HepG2 (cell line): ENCODE data around the gene C2. TPM values are rescaled to one million over a fixed set of nuclear protein-coding genes. Genes with fewer than 3 reads are reported as not detected.

Experiments used
- ATAC-seq: fragments of 200-7000 bp; cut with Tn5 transposase; 3 replicates; pipeline ENCODE4 v1.9.1; 2020; ENCODE audit warnings: mild to moderate bottlenecking, moderate library complexity
- BruUV-seq: library from RNA; stranded (reverse); fragments of 400-500 nt; replicated peaks from 2 replicates; lab custom pipeline; 2021; lab: Mats Ljungman, UMichigan
- CTCF ChIA-PET: fragments of 300-600 bp; formaldehyde crosslinking; extraction: SDS; loops from one replicate; lab custom pipeline; 2021; ENCODE audit warnings: low total read pairs, inconsistent platforms, low intra/inter-chr PET ratio; lab: Yijun Ruan, JAX
- POLR2A ChIA-PET: fragments of 350-600 bp; sonication (Branson Sonifier 250); formaldehyde crosslinking; loops from one replicate; lab custom pipeline; 2020; ENCODE audit warnings: antibody characterized with exemption, inconsistent platforms; lab: Yijun Ruan, JAX
- DNase-seq: peaks from one replicate; pipeline ENCODE4 v3.0.0-alpha.2; 2015; ENCODE audit warnings: low spot score
- FAIRE-seq: peaks from 3 replicates; lab custom pipeline; 2011; peaks lifted over from hg19 to GRCh38; lab: Jason Lieb, UNC
- H2AFZ ChIP-seq: one replicate; pipeline ENCODE4 v1.6.1; 2011; ENCODE audit warnings: low read length, inconsistent platforms
- H3K27ac ChIP-seq: fragments of 300-600 bp; 3 replicates; pipeline ENCODE4 v1.8.0; 2011; ENCODE audit warnings: mixed run types, mild to moderate bottlenecking, mixed read lengths, low read length, inconsistent platforms; ENCODE audit not compliant: insufficient read depth; ENCODE audit errors: extremely low read length
- H3K27me3 ChIP-seq, 2 experiments: fragments of 200-600 bp in 1 of 2; 2 replicates in 1 of 2; 3 replicates in 1 of 2; pipeline versions ENCODE4 v1.6.0 to v1.8.0; 2011; ENCODE audit warnings: low read length in 2 of 2, mild to moderate bottlenecking in 2 of 2, moderate library complexity in 2 of 2, inconsistent platforms in 1 of 2; ENCODE audit not compliant: insufficient read depth in 2 of 2, control insufficient read depth in 1 of 2
- H3K36me3 ChIP-seq, 2 experiments: fragments of 200-600 bp in 1 of 2; replicated peaks in 1 of 2; 2 replicates in 1 of 2; 3 replicates in 1 of 2; pipeline versions ENCODE4 v1.5.1 to v1.8.0; 2011; ENCODE audit warnings: low read length in 2 of 2, inconsistent platforms in 1 of 2; ENCODE audit not compliant: insufficient read depth in 2 of 2, control insufficient read depth in 1 of 2
- H3K4me1 ChIP-seq: 2 replicates; pipeline ENCODE4 v1.5.1; 2012; ENCODE audit warnings: low read length, inconsistent platforms; ENCODE audit not compliant: insufficient read depth
- H3K4me2 ChIP-seq: 2 replicates; pipeline ENCODE4 v1.6.0; 2011; ENCODE audit warnings: low read depth, low read length, inconsistent platforms
- H3K4me3 ChIP-seq, 3 experiments: fragments of 200-600 bp in 1 of 3; sonication (generic), shearing (Covaris generic) in 1 of 3; replicated peaks in 1 of 3; 2 replicates each; pipeline ENCODE4 v1.5.1; 2011 to 2016; ENCODE audit warnings: low read length in 3 of 3, inconsistent platforms in 2 of 3, low read depth in 2 of 3, mild to moderate bottlenecking in 2 of 3, control low read depth in 1 of 3, mixed read lengths in 1 of 3; ENCODE audit not compliant: insufficient read depth in 1 of 3
- H3K79me2 ChIP-seq: one replicate; pipeline ENCODE4 v1.6.1; 2011; ENCODE audit warnings: low read length, inconsistent platforms; ENCODE audit not compliant: insufficient read depth
- H3K9ac ChIP-seq: 2 replicates; pipeline ENCODE4 v1.6.0; 2011; ENCODE audit warnings: mild to moderate bottlenecking, low read depth, low read length, inconsistent platforms; ENCODE audit not compliant: insufficient read depth
- H3K9me3 ChIP-seq: 2 replicates; pipeline ENCODE4 v1.5.1; 2012; ENCODE audit warnings: mild to moderate bottlenecking, low read length
- H4K20me1 ChIP-seq: 2 replicates; pipeline ENCODE4 v1.6.0; 2011; ENCODE audit warnings: inconsistent platforms, mild to moderate bottlenecking, low read length, moderate library complexity; ENCODE audit not compliant: insufficient read depth
- AGO2 ChIP-seq: fragments of 200-400 bp; formaldehyde crosslinking; optimal IDR thresholded peaks from 2 replicates; pipeline ENCODE3; 2017; ENCODE audit warnings: mild to moderate bottlenecking, low read depth, low read length, moderate library complexity
- AHR ChIP-seq: IDR thresholded peaks from 2 replicates; pipeline ENCODE4 v1.6.1; 2018; ENCODE audit warnings: missing genetic modification reagents, missing compliant biosample characterization
- CC2D1A ChIP-seq: sonication (generic); formaldehyde crosslinking; IDR thresholded peaks from 2 replicates; pipeline ENCODE4 v1.8.1; 2023; ENCODE audit warnings: mild to moderate bottlenecking, missing genetic modification reagents
- DNMT1 ChIP-seq: sonication (generic); formaldehyde crosslinking; IDR thresholded peaks from 2 replicates; pipeline ENCODE4 v1.5.1; 2020; ENCODE audit warnings: mild to moderate bottlenecking, missing genetic modification reagents
- EEA1 ChIP-seq: sonication (generic); formaldehyde crosslinking; IDR thresholded peaks from 2 replicates; pipeline ENCODE4 v1.5.1; 2020; ENCODE audit warnings: mild to moderate bottlenecking, missing genetic modification reagents, borderline replicate concordance
- MEIS2 ChIP-seq: sonication (generic); formaldehyde crosslinking; IDR thresholded peaks from 2 replicates; pipeline ENCODE4 v1.9.0; 2021; ENCODE audit warnings: mild to moderate bottlenecking, missing genetic modification reagents
- MYC ChIP-seq: sonication (generic); formaldehyde crosslinking; IDR thresholded peaks from 2 replicates; pipeline ENCODE4 v1.9.0; 2021; ENCODE audit warnings: missing genetic modification reagents, borderline replicate concordance
- NR2F2 ChIP-seq: IDR thresholded peaks from 2 replicates; pipeline ENCODE4 v1.6.1; 2012; ENCODE audit warnings: low read depth, inconsistent platforms, borderline replicate concordance
- RBFOX2 ChIP-seq: fragments of 200-400 bp; formaldehyde crosslinking; IDR thresholded peaks from 2 replicates; pipeline ENCODE4 v1.6.1; 2017; ENCODE audit warnings: low read depth, mild to moderate bottlenecking, low read length
- SAP130 ChIP-seq: IDR thresholded peaks from 2 replicates; pipeline ENCODE4 v1.6.1; 2016; ENCODE audit warnings: low read depth
- TEAD2 ChIP-seq: sonication (generic); formaldehyde crosslinking; IDR thresholded peaks from 2 replicates; pipeline ENCODE4 v1.9.0; 2021; ENCODE audit warnings: missing genetic modification reagents
- U2AF2 ChIP-seq: fragments of 200-400 bp; formaldehyde crosslinking; IDR thresholded peaks from 2 replicates; pipeline ENCODE4 v1.6.1; 2017; ENCODE audit warnings: low read depth, mild to moderate bottlenecking, low read length
- ZFX ChIP-seq: sonication (generic); formaldehyde crosslinking; IDR thresholded peaks from 2 replicates; pipeline ENCODE4 v1.4.0; 2020; ENCODE audit warnings: mild to moderate bottlenecking, low read depth, missing genetic modification reagents, moderate library complexity
- ZNF768 ChIP-seq: sonication (generic); formaldehyde crosslinking; IDR thresholded peaks from 2 replicates; pipeline ENCODE4 v1.4.0; 2020; ENCODE audit warnings: missing genetic modification reagents
- WGBS: methylation state at CpG from one replicate; pipeline ENCODE4 v1.1.6; 2017; ENCODE audit warnings: low lambda C conversion rate; 5-methylcytosine and 5-hydroxymethylcytosine counted together
- in situ Hi-C: cut with HindIII; loops from 2 replicates; pipeline ENCODE4 v1.10.0; 2017; ENCODE audit warnings: low pct_unique_long_range_greater_than_20kb; ENCODE audit not compliant: extremely low pct_ligation_motif_present
- intact Hi-C: fragments of 100-400 bp; cut with micrococcal nuclease; formaldehyde crosslinking; loops from one replicate; pipeline ENCODE4 v1.10.0; 2022; ENCODE audit not compliant: unreplicated experiment
- polyA plus RNA-seq, 8 experiments: library from polyadenylated mRNA; depleted of rRNA in 3 of 8; stranded (reverse) in 7 of 8; unstranded in 1 of 8; fragments of >200 nt; fragmentation: Illumina TruSeq in 4 of 8; extraction: Trizol in 4 of 8; gene quantifications; 2 replicates each; pipeline versions ENCODE4 v1.2.1 to v1.2.3, GENCODE V29; 2011 to 2016; ENCODE audit warnings: low read depth in 4 of 8, missing spikeins in 1 of 8, mixed read lengths in 1 of 8; ENCODE audit not compliant: insufficient read depth in 1 of 8
- total RNA-seq, 5 experiments: library from RNA; depleted of rRNA; stranded (reverse); fragments of >200 nt; fragmentation: Illumina TruSeq; extraction: Trizol; gene quantifications; 2 replicates each; pipeline ENCODE4 v1.2.3, GENCODE V29; 2016; ENCODE audit warnings: low read depth in 1 of 5
- TF ChIP-seq, protein P1 (sequence below): sonication (generic); formaldehyde crosslinking; IDR thresholded peaks from 2 replicates; pipeline ENCODE4 v1.9.0; 2021; ENCODE audit warnings: missing genetic modification reagents, mild to moderate bottlenecking, borderline replicate concordance
- TF ChIP-seq, protein P2 (sequence below): sonication (generic); formaldehyde crosslinking; IDR thresholded peaks from 2 replicates; pipeline ENCODE4 v1.4.0; 2020; ENCODE audit warnings: missing genetic modification reagents, mild to moderate bottlenecking, borderline replicate concordance
- TF ChIP-seq, protein P3 (sequence below): fragments of 450-650 bp; IDR thresholded peaks from 2 replicates; pipeline ENCODE4 v1.6.1; 2017

C2 gene
- total and polyA plus RNA-seq, 2 of the 13 experiments (the other 11 are each of a cell fraction or from before 2014, with no cell fraction given): 165 to 307 TPM

DNA sequence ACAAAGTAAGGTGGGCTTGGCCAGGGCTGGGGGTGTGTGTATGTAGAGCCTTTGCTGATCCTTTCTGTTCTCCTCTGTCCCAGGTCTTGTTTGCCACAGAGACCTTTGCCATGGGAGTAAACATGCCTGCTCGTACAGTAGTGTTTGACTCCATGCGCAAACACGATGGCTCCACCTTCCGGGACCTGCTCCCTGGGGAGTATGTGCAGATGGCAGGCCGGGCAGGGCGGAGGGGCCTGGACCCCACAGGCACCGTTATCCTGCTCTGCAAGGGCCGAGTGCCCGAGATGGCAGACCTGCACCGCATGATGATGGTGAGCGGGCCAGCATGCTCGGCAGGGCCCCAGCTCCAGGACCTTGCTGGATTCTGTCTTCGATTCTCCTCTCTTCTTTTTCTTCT, 38.2 kb downstream of the C2 start:
- no peak for ATAC-seq
- TF ChIP-seq ZNF768 (CRISPR knock-in tag) (peak; percentile 9; the same call in 1 of the 2 replicates), U2AF2 (0 out of 2 replicates have a peak, but pooled peaks have one; percentile 31), AGO2 (peak; percentile 54), CC2D1A (no peak), RBFOX2 (peak; percentile 49), MEIS2 (CRISPR knock-in tag) (no peak)
- TF ChIP-seq, protein P1, sequence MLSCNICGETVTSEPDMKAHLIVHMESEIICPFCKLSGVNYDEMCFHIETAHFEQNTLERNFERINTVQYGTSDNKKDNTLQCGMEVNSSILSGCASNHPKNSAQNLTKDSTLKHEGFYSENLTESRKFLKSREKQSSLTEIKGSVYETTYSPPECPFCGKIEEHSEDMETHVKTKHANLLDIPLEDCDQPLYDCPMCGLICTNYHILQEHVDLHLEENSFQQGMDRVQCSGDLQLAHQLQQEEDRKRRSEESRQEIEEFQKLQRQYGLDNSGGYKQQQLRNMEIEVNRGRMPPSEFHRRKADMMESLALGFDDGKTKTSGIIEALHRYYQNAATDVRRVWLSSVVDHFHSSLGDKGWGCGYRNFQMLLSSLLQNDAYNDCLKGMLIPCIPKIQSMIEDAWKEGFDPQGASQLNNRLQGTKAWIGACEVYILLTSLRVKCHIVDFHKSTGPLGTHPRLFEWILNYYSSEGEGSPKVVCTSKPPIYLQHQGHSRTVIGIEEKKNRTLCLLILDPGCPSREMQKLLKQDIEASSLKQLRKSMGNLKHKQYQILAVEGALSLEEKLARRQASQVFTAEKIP (CRISPR knock-in tag): no peak
- peaks cover 9% of the 10 kb centered on the region for H3K4me1 ChIP-seq
- no peak for FAIRE-seq
- no peak overlapping the region for H3K27ac ChIP-seq
- no peak overlapping the region for H3K9ac ChIP-seq
- no TSS peak for BruUV-seq
- no peak overlapping the region for H2AFZ ChIP-seq
- ChIA-PET POLR2A (interaction anchor here (0.8 to 1.7 kb wide), 2 partner anchors 8 to 20 kb away, joined by 3 to 5 read pairs; partner anchors contain the start of gene CFB), CTCF (no interaction called here)
- no peak overlapping the region for H3K4me2 ChIP-seq
- intact Hi-C loops: no loop called here
- 91% methylated on average over 10 of the region's 13 CpGs for WGBS
- no peaks in the 10 kb centered on the region for H3K9me3 ChIP-seq
- H3K4me3 ChIP-seq: no peak overlapping the region
- DNase-seq: no peak
- no peaks in the 10 kb centered on the region for H3K27me3 ChIP-seq
- peaks cover 3% of the 10 kb centered on the region for H3K79me2 ChIP-seq
- H3K36me3 ChIP-seq: peaks cover 57 to 91% of the 10 kb centered on the region in 2 experiments
- in situ Hi-C loops: no loop called here
- H4K20me1 ChIP-seq: no peaks in the 10 kb centered on the region

GRCh38 chr6:31966506-31966905, 39.0 kb downstream of the C2 start:
- peaks cover 56 to 84% of the 10 kb centered on the region in 2 experiments for H3K36me3 ChIP-seq
- DNase-seq (no peak), ATAC-seq (no peak), FAIRE-seq (no peak)
- CTCF ChIA-PET: no interaction called here
- POLR2A ChIA-PET: interaction anchor here (0.8 kb wide), 1 partner anchor 9 kb away, joined by 3 read pairs; no protein-coding TSS in a partner anchor
- H2AFZ ChIP-seq: no peak overlapping the region
- no peaks in the 10 kb centered on the region; a peak in 1 of 5 replicates for H3K27me3 ChIP-seq
- in situ Hi-C loops (no loop called here), intact Hi-C loops (no loop called here)
- H3K27ac ChIP-seq: no peak overlapping the region
- no peaks in the 10 kb centered on the region for H4K20me1 ChIP-seq
- peaks cover 4% of the 10 kb centered on the region for H3K79me2 ChIP-seq
- H3K4me2 ChIP-seq: no peak overlapping the region
- H3K4me3 ChIP-seq: no peak overlapping the region
- 92% methylated on average over 7 of the region's 7 CpGs for WGBS
- no peaks in the 10 kb centered on the region for H3K9me3 ChIP-seq
- H3K9ac ChIP-seq: no peak overlapping the region
- BruUV-seq: no TSS peak
- H3K4me1 ChIP-seq: peaks cover 16% of the 10 kb centered on the region
- TF ChIP-seq, protein P2, sequence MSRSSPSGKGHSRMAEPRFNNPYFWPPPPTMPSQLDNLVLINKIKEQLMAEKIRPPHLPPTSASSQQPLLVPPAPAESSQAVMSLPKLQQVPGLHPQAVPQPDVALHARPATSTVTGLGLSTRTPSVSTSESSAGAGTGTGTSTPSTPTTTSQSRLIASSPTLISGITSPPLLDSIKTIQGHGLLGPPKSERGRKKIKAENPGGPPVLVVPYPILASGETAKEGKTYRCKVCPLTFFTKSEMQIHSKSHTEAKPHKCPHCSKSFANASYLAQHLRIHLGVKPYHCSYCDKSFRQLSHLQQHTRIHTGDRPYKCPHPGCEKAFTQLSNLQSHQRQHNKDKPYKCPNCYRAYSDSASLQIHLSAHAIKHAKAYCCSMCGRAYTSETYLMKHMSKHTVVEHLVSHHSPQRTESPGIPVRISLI (CRISPR knock-in tag): no peak
- TF ChIP-seq EEA1 (no peak), NR2F2 (no peak), DNMT1 (CRISPR knock-in tag) (no peak), TEAD2 (CRISPR knock-in tag) (no peak), ZFX (CRISPR knock-in tag) (no peak), SAP130 (CRISPR knock-in tag) (no peak), MYC (CRISPR knock-in tag) (no peak), AHR (CRISPR knock-in tag) (no peak)
- TF ChIP-seq, protein P3, sequence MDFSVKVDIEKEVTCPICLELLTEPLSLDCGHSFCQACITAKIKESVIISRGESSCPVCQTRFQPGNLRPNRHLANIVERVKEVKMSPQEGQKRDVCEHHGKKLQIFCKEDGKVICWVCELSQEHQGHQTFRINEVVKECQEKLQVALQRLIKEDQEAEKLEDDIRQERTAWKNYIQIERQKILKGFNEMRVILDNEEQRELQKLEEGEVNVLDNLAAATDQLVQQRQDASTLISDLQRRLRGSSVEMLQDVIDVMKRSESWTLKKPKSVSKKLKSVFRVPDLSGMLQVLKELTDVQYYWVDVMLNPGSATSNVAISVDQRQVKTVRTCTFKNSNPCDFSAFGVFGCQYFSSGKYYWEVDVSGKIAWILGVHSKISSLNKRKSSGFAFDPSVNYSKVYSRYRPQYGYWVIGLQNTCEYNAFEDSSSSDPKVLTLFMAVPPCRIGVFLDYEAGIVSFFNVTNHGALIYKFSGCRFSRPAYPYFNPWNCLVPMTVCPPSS: no peak
